AG20443 (cell line): Measurements from ENCODE around the gene NPR1.
"Not testable (repeated sequence)": the region's sequence is repeated elsewhere in the genome, so short reads cannot be mapped to it uniquely, and the experiment has no call there.

ENCODE experiments used
- DNase-seq: peaks from one replicate; pipeline ENCODE4 v3.0.0; 2012; ENCODE audit warnings: low spot score, mixed read lengths

NPR1 gene

GRCh38 chr1:153649863-153650235 is 28.6 kb upstream of the NPR1 start:
- DNase-seq: no peak

- no peak for DNase-seq
These were observed 26.7 kb upstream of the NPR1 start for GRCh38 chr1:153651771-153652170.

DNA sequence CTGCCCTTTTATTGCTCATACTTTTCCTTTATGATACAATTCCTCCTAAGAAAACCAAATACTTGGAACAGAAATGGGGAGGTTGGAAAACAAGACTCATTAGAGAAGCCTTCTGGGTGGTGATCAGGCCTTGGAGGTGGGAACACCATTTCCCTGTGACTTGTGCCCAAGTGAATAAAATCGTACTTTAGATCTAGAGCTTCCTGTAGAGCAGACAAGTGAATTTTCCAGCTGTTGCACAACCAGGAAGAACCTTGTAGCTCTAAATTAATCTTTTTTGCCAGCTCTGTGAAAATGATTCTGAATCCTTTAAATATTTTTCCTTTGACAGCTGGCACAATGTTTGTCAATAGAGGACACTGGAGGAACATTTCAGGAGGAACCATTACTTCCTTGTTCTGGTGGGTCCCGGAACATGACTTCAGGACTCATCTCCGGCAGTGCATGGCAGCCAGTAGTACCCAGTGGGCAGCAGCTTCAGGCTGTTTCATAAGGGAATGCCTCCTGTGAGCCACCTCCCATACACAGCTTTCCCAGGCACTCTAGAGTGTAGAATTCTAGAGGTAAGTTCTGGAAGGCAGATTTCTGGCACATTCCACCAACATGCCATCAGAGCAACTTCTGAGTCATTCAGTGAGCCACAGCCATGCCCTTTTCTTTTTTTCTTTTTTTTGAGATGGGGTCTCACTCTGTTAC is 25.5 kb upstream of the NPR1 start:
- peak; percentile 60 for DNase-seq

GRCh38 chr1:153655333-153655732 is 23.2 kb upstream of the NPR1 start:
- DNase-seq: no peak

DNA sequence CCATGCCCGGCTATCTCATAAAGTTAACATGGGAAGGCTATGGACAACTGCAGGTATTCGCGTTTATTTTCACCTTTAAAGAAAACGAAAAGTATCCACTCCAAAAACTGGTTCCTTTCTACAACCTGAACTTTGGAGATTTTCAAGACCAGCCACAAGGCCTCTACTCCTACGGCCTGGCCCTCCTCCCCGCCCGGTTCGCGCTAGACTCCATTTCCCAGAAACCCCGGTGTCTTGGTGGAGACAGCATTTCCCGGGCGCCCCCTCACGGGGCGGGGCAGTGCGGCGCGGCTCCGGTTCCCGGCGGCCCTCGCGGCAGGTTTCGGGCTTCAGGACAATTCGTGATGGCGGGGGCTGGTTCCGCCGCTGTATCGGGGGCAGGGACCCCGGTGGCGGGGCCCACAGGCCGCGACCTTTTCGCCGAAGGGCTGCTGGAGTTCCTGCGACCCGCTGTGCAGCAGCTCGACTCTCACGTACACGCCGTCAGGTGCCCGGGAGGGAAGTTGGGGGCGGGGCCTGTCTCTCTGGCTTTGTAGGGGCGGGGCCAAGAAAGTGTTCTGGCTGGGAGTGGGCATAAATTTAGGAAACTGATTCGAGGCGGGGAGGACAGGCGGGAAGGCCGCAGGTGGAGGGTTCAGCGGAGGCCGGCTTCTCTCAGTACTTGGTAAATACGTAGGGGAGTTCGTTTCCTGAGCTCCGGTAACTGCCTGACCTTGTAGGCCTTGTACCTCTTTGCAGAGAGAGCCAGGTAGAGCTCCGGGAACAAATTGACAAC is 19.9 kb upstream of the NPR1 start, which contains the start of gene SNAPIN:
TSS of gene SNAPIN (plus strand) at position 304 of the 775 bp plus-strand sequence. CDS start at position 345, 41 bp downstream.
- peak; percentile 96 for DNase-seq

GRCh38 chr1:153659175-153659534 is 19.3 kb upstream of the NPR1 start:
- DNase-seq: no peak

GRCh38 chr1:153659656-153660055 is 18.8 kb upstream of the NPR1 start:
- DNase-seq: no peak

- DNase-seq: no peak
These were observed 17.3 kb upstream of the NPR1 start for GRCh38 chr1:153661111-153661708.

- DNase-seq: no peak
These were observed 16.2 kb upstream of the NPR1 start for GRCh38 chr1:153662269-153662668.

DNA sequence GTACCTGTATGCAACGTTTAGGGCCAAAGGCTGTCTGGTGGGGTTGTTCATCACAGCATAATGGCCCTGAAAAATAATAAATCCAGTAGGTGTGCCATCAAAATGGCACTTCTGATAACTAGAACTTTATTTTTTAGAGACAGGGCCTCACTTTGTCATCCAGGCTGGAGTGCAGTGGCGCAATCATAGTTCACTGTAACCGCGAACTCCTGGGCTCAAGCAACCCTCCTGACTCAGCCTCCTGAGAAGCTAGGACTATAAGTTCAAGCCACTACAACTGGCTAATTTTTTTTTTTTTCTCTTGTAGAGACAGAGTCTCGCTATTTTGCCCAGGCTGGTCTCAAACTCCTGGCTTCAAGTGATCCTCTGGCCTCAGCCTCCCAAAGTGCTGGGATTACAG is 15.3 kb upstream of the NPR1 start:
- DNase-seq: no peak

DNA sequence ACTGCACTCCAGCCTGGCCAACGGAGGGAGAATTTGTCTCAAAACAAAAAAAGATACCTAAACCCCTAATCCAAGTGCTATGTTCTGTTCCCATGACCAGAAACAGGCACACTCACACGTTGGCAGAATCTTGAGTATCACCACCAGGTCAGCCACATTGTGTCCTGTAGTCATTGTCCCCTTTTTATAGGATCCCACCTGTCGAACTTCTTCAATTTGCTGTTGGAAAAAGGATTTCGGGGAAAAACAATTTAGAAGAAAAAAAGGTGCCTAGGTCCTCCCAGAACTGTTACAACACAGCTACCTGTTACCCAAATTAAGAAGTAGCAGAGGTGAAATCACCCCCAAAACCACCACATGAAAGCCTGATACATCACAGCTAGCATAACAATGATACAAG is 11.0 kb upstream of the NPR1 start:
- no peak for DNase-seq

GRCh38 chr1:153668672-153669071 is 9.8 kb upstream of the NPR1 start:
- DNase-seq: not testable (repeated sequence)

DNA sequence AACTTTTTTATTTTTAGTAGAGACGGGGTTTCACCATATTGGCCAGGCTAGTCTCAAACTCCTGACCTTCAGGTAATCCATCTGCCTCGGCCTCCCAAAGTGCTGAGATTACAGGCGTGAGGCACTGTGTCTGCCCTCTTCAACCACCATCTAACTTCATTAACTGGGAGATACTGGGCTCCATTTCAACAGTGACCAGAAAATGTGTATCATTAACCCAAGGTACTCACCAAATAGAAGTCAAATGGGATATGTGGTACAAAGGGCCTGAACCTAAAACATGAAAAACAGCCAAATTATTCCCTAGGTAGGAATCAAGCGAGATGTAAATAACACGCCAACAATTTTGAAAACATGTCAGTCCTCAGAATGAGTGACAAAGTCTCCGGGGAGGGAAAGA is 8.9 kb upstream of the NPR1 start:
- no peak for DNase-seq

DNA sequence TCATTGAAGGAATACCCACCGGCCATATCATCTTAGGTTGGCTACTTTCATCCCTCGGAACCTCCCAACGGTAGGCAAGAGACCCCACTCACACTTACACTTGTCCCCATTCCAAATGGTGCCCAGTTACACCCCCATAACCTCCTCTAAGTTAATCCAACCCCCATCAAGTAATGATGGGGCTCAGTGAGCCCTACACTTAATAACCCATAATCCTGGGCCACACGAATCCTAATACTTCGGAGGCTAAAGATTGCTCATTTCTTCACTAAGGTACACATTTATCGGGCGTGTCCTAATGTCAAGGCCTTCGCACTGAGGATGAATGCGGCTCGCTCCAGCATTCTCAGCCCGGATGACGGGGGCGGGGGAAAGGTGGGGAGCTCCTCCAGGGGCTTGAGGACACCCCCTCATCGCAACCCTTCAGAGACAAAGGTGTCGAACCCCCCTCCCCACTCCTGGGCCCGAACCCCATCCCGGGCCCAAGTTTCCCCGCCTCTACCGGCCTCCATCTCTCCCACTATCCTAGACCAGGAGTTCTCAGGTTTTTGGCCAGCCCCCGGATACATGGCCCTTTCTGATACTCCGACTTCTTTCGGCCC is 8.1 kb upstream of the NPR1 start:
- no peak for DNase-seq

DNA sequence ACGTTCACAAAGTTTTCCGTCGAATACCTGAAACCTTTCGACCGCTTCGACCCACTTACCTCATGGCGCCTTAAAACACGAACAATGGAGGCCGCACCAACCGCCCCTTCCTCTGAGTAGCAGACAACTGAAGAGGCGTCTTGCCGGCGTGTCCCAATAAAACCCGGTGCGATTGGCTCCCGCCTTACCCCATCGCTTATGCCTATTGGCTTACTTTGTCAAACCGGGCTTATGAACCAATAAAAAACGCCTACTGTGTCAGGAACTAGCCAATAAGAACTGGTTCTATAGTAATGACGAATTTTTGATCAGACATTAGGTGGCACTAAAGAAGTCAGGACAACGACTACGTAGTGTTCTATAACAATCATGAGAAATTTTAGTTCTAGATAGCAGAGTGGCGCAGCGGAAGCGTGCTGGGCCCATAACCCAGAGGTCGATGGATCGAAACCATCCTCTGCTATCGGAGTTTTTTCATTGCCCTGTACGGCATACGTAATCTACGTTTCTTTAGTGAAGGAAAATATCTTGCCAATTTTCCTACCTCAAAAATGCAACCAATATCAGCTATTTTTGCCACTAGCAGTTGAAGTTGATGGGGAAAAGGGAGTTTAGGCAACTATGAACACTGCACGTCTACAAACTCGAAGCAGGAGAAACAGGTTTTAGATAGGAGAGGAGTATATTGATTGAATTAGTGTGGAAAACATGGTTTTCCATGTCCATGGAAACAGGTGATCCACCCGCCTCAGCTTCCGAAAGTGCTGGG is 7.4 kb upstream of the NPR1 start, which contains the start of gene ILF2:
TSS of gene ILF2 (minus strand) at position 135 of the 769 bp plus-strand sequence. CDS start at position 64, 71 bp downstream.
- DNase-seq: peak; percentile 97

DNA sequence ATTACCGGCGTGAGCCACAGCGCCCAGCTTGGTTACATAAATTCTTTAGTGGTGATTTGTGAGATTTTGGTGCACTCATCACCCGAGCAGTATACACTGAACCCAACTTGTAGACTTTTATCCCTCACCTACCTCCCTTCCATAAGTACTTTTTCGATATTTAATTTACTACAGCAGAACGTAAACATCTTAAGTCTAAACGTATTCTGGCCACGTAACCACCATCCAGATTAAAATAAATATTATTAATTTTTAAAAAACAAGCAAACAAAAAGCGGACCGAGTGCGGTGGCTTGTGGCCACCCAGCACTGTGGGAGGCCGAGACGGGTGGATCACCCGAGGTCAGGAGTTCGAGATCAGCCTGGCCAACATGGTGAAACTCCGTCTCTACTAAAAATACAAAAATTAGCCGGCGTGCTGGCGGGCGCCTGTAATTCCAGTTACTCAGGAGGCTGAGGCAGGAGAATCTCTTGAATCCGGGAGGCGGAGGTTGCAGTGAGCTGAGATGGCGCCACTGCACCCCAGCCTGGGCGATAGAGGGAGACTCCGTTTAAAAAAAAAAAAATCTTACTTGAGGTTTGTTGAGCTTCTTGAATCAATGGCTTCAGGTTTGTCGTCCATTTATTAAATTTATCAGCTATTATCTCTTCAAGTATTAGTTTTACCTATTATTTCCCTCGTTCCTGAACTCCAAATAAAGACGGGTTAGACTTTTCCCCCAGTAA is 6.7 kb upstream of the NPR1 start:
- not testable (repeated sequence) for DNase-seq

- DNase-seq: no peak
These were observed 5.0 kb upstream of the NPR1 start for GRCh38 chr1:153673511-153673910.

DNA sequence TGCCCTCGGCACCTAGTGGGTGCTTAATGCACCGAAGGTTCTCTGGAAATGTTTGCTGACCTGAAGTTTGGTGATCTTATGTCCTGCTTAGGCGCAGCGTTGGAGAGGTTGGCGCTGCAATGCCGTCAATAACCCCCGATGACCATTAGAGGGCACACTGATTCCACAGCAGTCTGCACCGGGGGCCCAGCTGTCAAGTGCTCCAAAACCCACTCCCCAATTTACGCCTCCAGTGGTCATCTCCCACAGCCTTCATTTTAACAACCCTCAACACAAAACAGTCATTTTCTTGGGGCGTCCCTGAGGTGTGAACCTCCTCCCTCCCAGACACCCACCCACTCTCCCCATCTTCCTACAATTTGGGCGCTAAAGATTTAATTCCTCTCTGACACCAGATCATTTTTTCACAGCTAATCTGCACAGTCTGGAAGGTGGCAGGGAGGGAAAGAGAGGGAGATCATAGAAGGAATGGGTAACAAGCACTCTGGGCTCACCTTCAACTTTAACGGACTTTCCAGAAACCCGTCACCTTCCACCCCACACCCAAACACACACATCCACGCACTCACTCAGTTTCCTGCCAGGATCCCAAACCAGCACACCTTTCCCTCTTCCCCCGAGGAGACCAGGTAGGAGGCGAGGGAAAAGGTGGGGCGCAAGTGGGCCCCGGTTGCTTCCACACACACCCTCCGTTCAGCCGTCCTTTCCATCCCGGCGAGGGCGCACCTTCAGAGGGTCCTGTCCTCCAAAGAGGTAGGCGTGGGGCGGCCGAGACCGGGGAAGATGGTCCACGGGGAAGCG is 570 bp upstream of the NPR1 start:
- peak; percentile 79 for DNase-seq

DNA sequence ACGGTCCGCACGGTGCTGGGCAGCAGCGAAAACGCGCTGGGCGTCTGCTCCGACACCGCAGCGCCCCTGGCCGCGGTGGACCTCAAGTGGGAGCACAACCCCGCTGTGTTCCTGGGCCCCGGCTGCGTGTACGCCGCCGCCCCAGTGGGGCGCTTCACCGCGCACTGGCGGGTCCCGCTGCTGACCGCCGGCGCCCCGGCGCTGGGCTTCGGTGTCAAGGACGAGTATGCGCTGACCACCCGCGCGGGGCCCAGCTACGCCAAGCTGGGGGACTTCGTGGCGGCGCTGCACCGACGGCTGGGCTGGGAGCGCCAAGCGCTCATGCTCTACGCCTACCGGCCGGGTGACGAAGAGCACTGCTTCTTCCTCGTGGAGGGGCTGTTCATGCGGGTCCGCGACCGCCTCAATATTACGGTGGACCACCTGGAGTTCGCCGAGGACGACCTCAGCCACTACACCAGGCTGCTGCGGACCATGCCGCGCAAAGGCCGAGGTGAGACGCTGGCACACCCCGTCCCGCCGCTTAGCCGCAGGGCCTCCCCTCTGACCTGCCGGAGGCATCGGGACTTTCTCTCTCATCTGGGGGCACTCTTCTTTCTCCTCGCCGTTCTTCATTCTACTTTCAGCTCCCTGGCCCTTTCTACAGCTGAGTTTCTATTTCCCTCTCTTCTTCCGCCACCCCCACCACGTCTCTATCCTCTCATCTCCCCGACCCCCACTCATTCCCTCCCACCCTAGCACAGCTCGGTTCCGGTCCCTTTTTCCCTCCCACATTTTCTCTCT is 1.0 kb downstream of the NPR1 start:
- peak; percentile 35 for DNase-seq

DNA sequence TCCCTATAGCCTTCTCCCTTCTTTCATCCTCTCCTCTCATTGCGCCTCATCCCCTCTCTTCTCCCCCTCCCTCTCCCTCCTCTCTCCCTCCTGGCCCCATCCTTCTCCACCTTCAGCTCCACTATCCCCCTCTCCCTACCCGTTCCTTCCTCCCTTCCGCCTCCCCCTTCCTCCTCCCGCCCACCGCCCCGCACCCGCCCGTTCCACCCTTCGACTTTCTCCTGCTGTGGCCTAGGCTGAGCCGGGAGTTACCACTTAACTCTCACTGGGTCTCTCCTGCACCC is 1.6 kb downstream of the NPR1 start:
- DNase-seq: no peak
